Measurements from ENCODE around the gene ERC2.

The ERC2 gene

GRCh38 chr3:56369914-56370313 is 98.4 kb downstream of the ERC2 start:
- Histone ChIP-seq H3K4me1 (ENCODE audit: insufficient read depth, low read length) (0 out of 2 replicates have a peak, but pooled peaks cover 3% of the 10 kb centered on the region), H3K36me3 (ENCODE audit: insufficient read depth, low read length) (no peaks in the 10 kb centered on the region), H3K9ac (ENCODE audit: low read depth, low read length) (no peak overlapping the region), H3K9me3 (ENCODE audit: control insufficient read depth, insufficient read depth, low read length) (no peaks in the 10 kb centered on the region)

- H3K36me3 ChIP-seq (ENCODE audit: insufficient read depth, low read length), result no peaks in the 10 kb centered on the region
- 0 out of 2 replicates have a peak, but pooled peaks cover 3% of the 10 kb centered on the region for H3K4me1 ChIP-seq (ENCODE audit: insufficient read depth, low read length)
- no peak overlapping the region for H3K9ac ChIP-seq (ENCODE audit: low read depth, low read length)
- no peaks in the 10 kb centered on the region for H3K9me3 ChIP-seq (ENCODE audit: control insufficient read depth, insufficient read depth, low read length)
Measured at GRCh38 chr3:56368846-56369245, 99.4 kb downstream of the ERC2 start.

GRCh38 chr3:56366641-56367162 is 101.6 kb downstream of the ERC2 start:
- Histone ChIP-seq H3K9me3 (ENCODE audit: control insufficient read depth, insufficient read depth, low read length) (no peaks in the 10 kb centered on the region), H3K36me3 (ENCODE audit: insufficient read depth, low read length) (no peaks in the 10 kb centered on the region), H3K9ac (ENCODE audit: low read depth, low read length) (no peak overlapping the region), H3K4me1 (ENCODE audit: insufficient read depth, low read length) (0 out of 2 replicates have a peak, but pooled peaks cover 3% of the 10 kb centered on the region)

GRCh38 chr3:56365905-56366640 is 102.2 kb downstream of the ERC2 start:
- Histone ChIP-seq H3K4me1 (ENCODE audit: insufficient read depth, low read length) (0 out of 2 replicates have a peak, but pooled peaks cover 3% of the 10 kb centered on the region), H3K36me3 (ENCODE audit: insufficient read depth, low read length) (no peaks in the 10 kb centered on the region), H3K9ac (ENCODE audit: low read depth, low read length) (no peak overlapping the region), H3K9me3 (ENCODE audit: control insufficient read depth, insufficient read depth, low read length) (no peaks in the 10 kb centered on the region)

- Histone ChIP-seq H3K4me1 (ENCODE audit: insufficient read depth, low read length) (0 out of 2 replicates have a peak, but pooled peaks cover 3% of the 10 kb centered on the region), H3K36me3 (ENCODE audit: insufficient read depth, low read length) (no peaks in the 10 kb centered on the region), H3K9me3 (ENCODE audit: control insufficient read depth, insufficient read depth, low read length) (no peaks in the 10 kb centered on the region), H3K9ac (ENCODE audit: low read depth, low read length) (no peak overlapping the region)
Measured at GRCh38 chr3:56364665-56365064, 103.6 kb downstream of the ERC2 start.

- H3K9me3 ChIP-seq (ENCODE audit: control insufficient read depth, insufficient read depth, low read length), result no peaks in the 10 kb centered on the region
- H3K4me1 ChIP-seq (ENCODE audit: insufficient read depth, low read length), result 0 out of 2 replicates have a peak, but pooled peaks cover 3% of the 10 kb centered on the region
- no peaks in the 10 kb centered on the region for H3K36me3 ChIP-seq (ENCODE audit: insufficient read depth, low read length)
- no peak overlapping the region for H3K9ac ChIP-seq (ENCODE audit: low read depth, low read length)
Measured at GRCh38 chr3:56363720-56364119, 104.5 kb downstream of the ERC2 start.

GRCh38 chr3:56361731-56362130 is 106.5 kb downstream of the ERC2 start:
- Histone ChIP-seq H3K9ac (ENCODE audit: low read depth, low read length) (no peak overlapping the region), H3K36me3 (ENCODE audit: insufficient read depth, low read length) (no peaks in the 10 kb centered on the region), H3K9me3 (ENCODE audit: control insufficient read depth, insufficient read depth, low read length) (no peaks in the 10 kb centered on the region), H3K4me1 (ENCODE audit: insufficient read depth, low read length) (0 out of 2 replicates have a peak, but pooled peaks cover 3% of the 10 kb centered on the region)

- Histone ChIP-seq H3K4me1 (ENCODE audit: insufficient read depth, low read length) (no peaks in the 10 kb centered on the region), H3K36me3 (ENCODE audit: insufficient read depth, low read length) (no peaks in the 10 kb centered on the region), H3K9ac (ENCODE audit: low read depth, low read length) (no peak overlapping the region), H3K9me3 (ENCODE audit: control insufficient read depth, insufficient read depth, low read length) (no peaks in the 10 kb centered on the region)
Measured at GRCh38 chr3:56357266-56357665, 111.0 kb downstream of the ERC2 start.

- H3K36me3 ChIP-seq (ENCODE audit: insufficient read depth, low read length), result no peaks in the 10 kb centered on the region
- no peaks in the 10 kb centered on the region for H3K9me3 ChIP-seq (ENCODE audit: control insufficient read depth, insufficient read depth, low read length)
Measured at GRCh38 chr3:56356808-56357207, 111.5 kb downstream of the ERC2 start.

GRCh38 chr3:56355570-56356185 is 112.6 kb downstream of the ERC2 start:
- H3K9ac ChIP-seq (ENCODE audit: low read depth, low read length), result no peak overlapping the region
- no peaks in the 10 kb centered on the region for H3K36me3 ChIP-seq (ENCODE audit: insufficient read depth, low read length)
- no peaks in the 10 kb centered on the region for H3K9me3 ChIP-seq (ENCODE audit: control insufficient read depth, insufficient read depth, low read length)
- no peaks in the 10 kb centered on the region for H3K4me1 ChIP-seq (ENCODE audit: insufficient read depth, low read length)

More at GRCh38 chr3:56356808-56357207, 111.5 kb downstream of the ERC2 start:
- Histone ChIP-seq H3K9ac (ENCODE audit: low read depth, low read length) (no peak overlapping the region), H3K4me1 (ENCODE audit: insufficient read depth, low read length) (no peaks in the 10 kb centered on the region)

GRCh38 chr3:56351537-56351936 is 116.7 kb downstream of the ERC2 start:
- H3K36me3 ChIP-seq (ENCODE audit: insufficient read depth, low read length), result no peaks in the 10 kb centered on the region
- H3K4me1 ChIP-seq (ENCODE audit: insufficient read depth, low read length), result no peaks in the 10 kb centered on the region
- no peaks in the 10 kb centered on the region for H3K9me3 ChIP-seq (ENCODE audit: control insufficient read depth, insufficient read depth, low read length)
- no peak overlapping the region for H3K9ac ChIP-seq (ENCODE audit: low read depth, low read length)

GRCh38 chr3:56347219-56347871 is 120.9 kb downstream of the ERC2 start:
- Histone ChIP-seq H3K9me3 (ENCODE audit: control insufficient read depth, insufficient read depth, low read length) (no peaks in the 10 kb centered on the region), H3K36me3 (ENCODE audit: insufficient read depth, low read length) (no peaks in the 10 kb centered on the region), H3K4me1 (ENCODE audit: insufficient read depth, low read length) (no peaks in the 10 kb centered on the region), H3K9ac (ENCODE audit: low read depth, low read length) (no peak overlapping the region)

- Histone ChIP-seq H3K4me1 (ENCODE audit: insufficient read depth, low read length) (no peaks in the 10 kb centered on the region), H3K36me3 (ENCODE audit: insufficient read depth, low read length) (no peaks in the 10 kb centered on the region), H3K9ac (ENCODE audit: low read depth, low read length) (no peak overlapping the region), H3K9me3 (ENCODE audit: control insufficient read depth, insufficient read depth, low read length) (no peaks in the 10 kb centered on the region)
Measured at GRCh38 chr3:56342475-56342874, 125.8 kb downstream of the ERC2 start.

- Histone ChIP-seq H3K4me1 (ENCODE audit: insufficient read depth, low read length) (no peaks in the 10 kb centered on the region), H3K9ac (ENCODE audit: low read depth, low read length) (no peak overlapping the region), H3K9me3 (ENCODE audit: control insufficient read depth, insufficient read depth, low read length) (no peaks in the 10 kb centered on the region), H3K36me3 (ENCODE audit: insufficient read depth, low read length) (no peaks in the 10 kb centered on the region)
Measured at GRCh38 chr3:56339671-56340070, 128.6 kb downstream of the ERC2 start.
